Epithelial cell of proximal tubule (primary cell): ENCODE results near the gene XRRA1. TPM values are rescaled to one million over a fixed set of nuclear protein-coding genes. Genes with fewer than 3 reads are reported as not detected.
"Not testable (repeated sequence)": the region's sequence is repeated elsewhere in the genome, so short reads cannot be mapped to it uniquely, and the experiment has no call there.

Experiments used
- DNase-seq: peaks from one replicate; pipeline ENCODE4 v3.0.0-alpha.2; 2011; ENCODE audit warnings: low read depth
- H3K4me3 ChIP-seq: 2 replicates; pipeline ENCODE4 v1.5.1; 2011; ENCODE audit warnings: low read depth, mild to moderate bottlenecking, low read length
- CTCF ChIP-seq: conservative IDR thresholded peaks from 2 replicates; pipeline ENCODE4 v1.5.1; 2012; ENCODE audit warnings: low read depth, mild to moderate bottlenecking, low read length
- total RNA-seq: library from RNA; depleted of rRNA; stranded (reverse); fragments of >200 nt; gene quantifications from 2 replicates; pipeline ENCODE4 v1.2.3, GENCODE V29; 2015

Gene XRRA1
- total RNA-seq, 1 donor from 2014 or later = 5.1 TPM

- no peak for TF ChIP-seq CTCF
- H3K4me3 ChIP-seq = no peak overlapping the region
- DNase-seq = no peak
Measured at GRCh38 chr11:74966651-74967050, 17.8 kb upstream of the XRRA1 start.

- H3K4me3 ChIP-seq, DNase-seq: not testable (repeated sequence)
Measured at GRCh38 chr11:74960128-74960527, 11.2 kb upstream of the XRRA1 start.

GRCh38 chr11:74957937-74958629 is 9.2 kb upstream of the XRRA1 start:
- H3K4me3 ChIP-seq = no peak overlapping the region
- TF ChIP-seq CTCF = no peak
- no peak for DNase-seq

GRCh38 chr11:74956397-74957015 is 7.6 kb upstream of the XRRA1 start:
- no peak for DNase-seq
- H3K4me3 ChIP-seq = no peak overlapping the region
- no peak for TF ChIP-seq CTCF

- no peak for DNase-seq
- TF ChIP-seq CTCF = no peak
- H3K4me3 ChIP-seq = no peak overlapping the region
Measured at GRCh38 chr11:74954199-74954598, 5.3 kb upstream of the XRRA1 start.

- DNase-seq = no peak
- H3K4me3 ChIP-seq = no peak overlapping the region
- TF ChIP-seq CTCF = no peak
Measured at GRCh38 chr11:74953451-74953850, 4.6 kb upstream of the XRRA1 start.

GRCh38 chr11:74952752-74953151 is 3.9 kb upstream of the XRRA1 start:
- no peak overlapping the region for H3K4me3 ChIP-seq

More at GRCh38 chr11:74952752-74953151, 3.9 kb upstream of the XRRA1 start:
- TF ChIP-seq CTCF = no peak
- DNase-seq = no peak
